CD14-positive monocyte (primary cell): Measurements from ENCODE around the gene SFTPD. TPM values are rescaled to one million over a fixed set of nuclear protein-coding genes. Genes with fewer than 3 reads are reported as not detected.
A peak's percentile ranks its signal among the peaks of the same experiment; 100 is the strongest.

Experiments used
- DNase-seq, 3 donors: peaks; one replicate each; pipeline ENCODE4 v3.0.0-alpha.2; 2011 to 2022
- H2AFZ ChIP-seq: 2 replicates; pipeline ENCODE4 v1.6.0; 2012; ENCODE audit warnings: mild to moderate bottlenecking, low read depth, low read length, inconsistent platforms; ENCODE audit not compliant: insufficient read depth, poor library complexity, severe bottlenecking
- H3K27ac ChIP-seq, 2 donors: 1 replicate in 1 of 2; 2 replicates in 1 of 2; pipeline ENCODE4 v1.5.1; 2012 to 2013; ENCODE audit warnings: low read length in 2 of 2, control low read depth in 1 of 2, inconsistent platforms in 1 of 2, low read depth in 1 of 2, mild to moderate bottlenecking in 1 of 2
- H3K27me3 ChIP-seq, 2 donors: one replicate each; pipeline versions ENCODE4 v1.6.0 to v1.6.1; 2011 to 2013; ENCODE audit warnings: low read length in 2 of 2; ENCODE audit not compliant: control insufficient read depth in 2 of 2, insufficient read depth in 2 of 2
- H3K36me3 ChIP-seq, 2 donors: replicated peaks in 1 of 2; 1 replicate in 1 of 2; 2 replicates in 1 of 2; pipeline versions ENCODE4 v1.5.1 to v1.6.1; 2012 to 2013; ENCODE audit warnings: low read length in 2 of 2, control low read depth in 1 of 2, inconsistent platforms in 1 of 2, mild to moderate bottlenecking in 1 of 2; ENCODE audit not compliant: insufficient read depth in 2 of 2, control insufficient read depth in 1 of 2
- H3K4me1 ChIP-seq, 2 donors: 1 replicate in 1 of 2; 2 replicates in 1 of 2; pipeline versions ENCODE4 v1.5.1 to v1.6.1; 2012 to 2013; ENCODE audit warnings: low read length in 2 of 2, control low read depth in 1 of 2, inconsistent platforms in 1 of 2, mild to moderate bottlenecking in 1 of 2, moderate library complexity in 1 of 2; ENCODE audit not compliant: insufficient read depth in 2 of 2, control insufficient read depth in 1 of 2
- H3K4me2 ChIP-seq: replicated peaks from 2 replicates; pipeline ENCODE3; 2012; ENCODE audit warnings: low read length, moderate library complexity, mild to moderate bottlenecking; ENCODE audit not compliant: poor library complexity, severe bottlenecking; ENCODE audit errors: extremely low read depth
- H3K4me3 ChIP-seq, 3 experiments: fragments of 200-600 bp in 1 of 3; sonication (generic) in 1 of 3; replicated peaks in 1 of 3; 1 replicate in 2 of 3; 2 replicates in 1 of 3; pipeline ENCODE4 v1.5.1; 2011 to 2013; ENCODE audit warnings: low read length in 3 of 3, mild to moderate bottlenecking in 3 of 3, control low read depth in 2 of 3, low read depth in 2 of 3, inconsistent platforms in 1 of 3, moderate library complexity in 1 of 3
- H3K79me2 ChIP-seq: 2 replicates; pipeline ENCODE4 v1.6.0; 2012; ENCODE audit warnings: mild to moderate bottlenecking, control low read depth, inconsistent platforms, low read length, moderate library complexity; ENCODE audit not compliant: insufficient read depth
- H3K9ac ChIP-seq: 2 replicates; pipeline ENCODE4 v1.6.0; 2017; ENCODE audit warnings: low read length, mild to moderate bottlenecking; ENCODE audit not compliant: insufficient read depth, poor library complexity, severe bottlenecking
- H3K9me3 ChIP-seq, 2 donors: replicated peaks in 1 of 2; 1 replicate in 1 of 2; 2 replicates in 1 of 2; pipeline versions ENCODE4 v1.5.1 to v1.6.1; 2012 to 2013; ENCODE audit warnings: low read length in 2 of 2, control low read depth in 1 of 2; ENCODE audit not compliant: control insufficient read depth in 1 of 2, insufficient read depth in 1 of 2
- H4K20me1 ChIP-seq: 2 replicates; pipeline ENCODE4 v1.6.0; 2012; ENCODE audit warnings: mild to moderate bottlenecking, low read length, control low read depth, moderate library complexity; ENCODE audit not compliant: insufficient read depth
- H3K27ac Mint-ChIP-seq, 7 donors: one replicate each; pipeline ENCODE4 v1.8.0; 2020; ENCODE audit warnings: mild to moderate bottlenecking in 7 of 7, mixed read lengths in 7 of 7, moderate library complexity in 6 of 7, inconsistent platforms in 2 of 7
- H3K27me3 Mint-ChIP-seq, 3 donors: one replicate each; pipeline ENCODE4 v1.8.0; 2021 to 2022; ENCODE audit warnings: low read depth in 3 of 3, mild to moderate bottlenecking in 3 of 3, mixed read lengths in 3 of 3, moderate library complexity in 3 of 3, inconsistent platforms in 1 of 3
- H3K36me3 Mint-ChIP-seq, 2 donors: one replicate each; pipeline ENCODE4 v1.8.0; 2020; ENCODE audit warnings: mixed read lengths in 2 of 2, inconsistent platforms in 1 of 2, mild to moderate bottlenecking in 1 of 2
- H3K4me1 Mint-ChIP-seq: one replicate; pipeline ENCODE4 v1.8.0; 2020; ENCODE audit warnings: mild to moderate bottlenecking, mixed read lengths
- H3K4me3 Mint-ChIP-seq, 2 donors: one replicate each; pipeline ENCODE4 v1.8.0; 2020; ENCODE audit warnings: mild to moderate bottlenecking in 2 of 2, mixed read lengths in 2 of 2, moderate library complexity in 1 of 2
- H3K9me3 Mint-ChIP-seq, 7 donors: one replicate each; pipeline ENCODE4 v1.8.0; 2020 to 2022; ENCODE audit warnings: mixed read lengths in 7 of 7, mild to moderate bottlenecking in 6 of 7, moderate library complexity in 6 of 7, inconsistent platforms in 2 of 7
- WGBS: methylation state at CpG from one replicate; pipeline ENCODE4 v1.1.5; 2013; ENCODE audit warnings: missing lambda C conversion rate; ENCODE audit not compliant: insufficient coverage; 5-methylcytosine and 5-hydroxymethylcytosine counted together
- intact Hi-C, 2 donors: fragments of 100-400 bp; cut with micrococcal nuclease; formaldehyde crosslinking; loops; one replicate each; pipeline versions ENCODE4 v1.15.0 to v1.15.1; 2023
- polyA plus RNA-seq, 3 donors: library from polyadenylated mRNA; depleted of rRNA in 1 of 3; unstranded in 2 of 3; stranded (reverse) in 1 of 3; fragments of 300-500 nt in 2 of 3; fragments of >200 nt in 1 of 3; fragmentation: Illumina TruSeq in 2 of 3; gene quantifications; 1 replicate in 2 of 3; 2 replicates in 1 of 3; pipeline ENCODE4 v1.2.3, GENCODE V29; 2012 to 2021
- TF ChIP-seq, protein P1 (sequence below): fragments of 200-600 bp; IDR thresholded peaks from one replicate; pipeline ENCODE4 v1.8.0; 2022; ENCODE audit warnings: antibody characterized with exemption, mild to moderate bottlenecking

SFTPD gene
- polyA plus RNA-seq, 3 donors: 0.84 to 1.4 (median 1.2) TPM

DNA sequence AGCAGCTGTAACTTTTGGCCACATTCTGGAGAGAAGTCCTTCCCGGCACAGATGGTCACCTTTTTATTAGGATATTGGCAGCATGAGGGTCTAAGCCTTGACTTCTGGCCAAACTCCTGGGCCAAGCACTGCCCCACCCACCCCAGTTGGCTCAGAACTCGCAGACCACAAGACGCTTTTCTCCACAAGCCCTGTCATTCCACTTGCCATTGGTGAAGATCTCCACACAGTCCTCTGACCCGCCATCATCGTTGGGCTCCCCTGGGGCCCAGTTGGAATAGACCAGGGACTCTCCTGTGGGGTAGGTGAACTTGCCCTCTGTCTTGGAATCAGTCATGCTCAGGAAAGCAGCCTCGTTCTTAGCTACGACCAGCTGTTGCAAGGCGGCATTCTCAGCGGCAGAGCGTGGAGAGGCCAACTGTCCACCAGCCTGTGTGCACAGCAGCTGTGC is 11.2 kb downstream of the SFTPD start:
- no peaks in the 10 kb centered on the region for H3K27me3 ChIP-seq
- H3K27ac ChIP-seq: peak overlapping the region in 1 of 2 donors; percentile 72
- H3K4me2 ChIP-seq: no peak overlapping the region
- Mint-ChIP-seq H3K4me1 (peaks cover 63% of the 10 kb centered on the region), H3K36me3 (peaks cover 0 to 6% of the 10 kb centered on the region in 2 donors), H3K27ac (peak overlapping the region; percentile 11 to 98 (median 85)), H3K4me3 (peak overlapping the region in 1 of 2 donors; percentile 42), H3K9me3 (peaks cover 0 to 4% (median 0%) of the 10 kb centered on the region in 7 donors), H3K27me3 (peaks cover 0 to 4% (median 4%) of the 10 kb centered on the region in 3 donors)
- WGBS: 95% methylated on average over 6 of the region's 10 CpGs
- peaks cover 58 to 65% of the 10 kb centered on the region in 2 donors for H3K4me1 ChIP-seq
- no peak for DNase-seq
- no peaks in the 10 kb centered on the region for H3K9me3 ChIP-seq
- H3K4me3 ChIP-seq: no peak overlapping the region
- TF ChIP-seq, protein P1, sequence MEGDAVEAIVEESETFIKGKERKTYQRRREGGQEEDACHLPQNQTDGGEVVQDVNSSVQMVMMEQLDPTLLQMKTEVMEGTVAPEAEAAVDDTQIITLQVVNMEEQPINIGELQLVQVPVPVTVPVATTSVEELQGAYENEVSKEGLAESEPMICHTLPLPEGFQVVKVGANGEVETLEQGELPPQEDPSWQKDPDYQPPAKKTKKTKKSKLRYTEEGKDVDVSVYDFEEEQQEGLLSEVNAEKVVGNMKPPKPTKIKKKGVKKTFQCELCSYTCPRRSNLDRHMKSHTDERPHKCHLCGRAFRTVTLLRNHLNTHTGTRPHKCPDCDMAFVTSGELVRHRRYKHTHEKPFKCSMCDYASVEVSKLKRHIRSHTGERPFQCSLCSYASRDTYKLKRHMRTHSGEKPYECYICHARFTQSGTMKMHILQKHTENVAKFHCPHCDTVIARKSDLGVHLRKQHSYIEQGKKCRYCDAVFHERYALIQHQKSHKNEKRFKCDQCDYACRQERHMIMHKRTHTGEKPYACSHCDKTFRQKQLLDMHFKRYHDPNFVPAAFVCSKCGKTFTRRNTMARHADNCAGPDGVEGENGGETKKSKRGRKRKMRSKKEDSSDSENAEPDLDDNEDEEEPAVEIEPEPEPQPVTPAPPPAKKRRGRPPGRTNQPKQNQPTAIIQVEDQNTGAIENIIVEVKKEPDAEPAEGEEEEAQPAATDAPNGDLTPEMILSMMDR: no peak
- H2AFZ ChIP-seq: peak overlapping the region; percentile 2
- no peaks in the 10 kb centered on the region for H3K79me2 ChIP-seq
- no peak overlapping the region for H3K9ac ChIP-seq
- H3K36me3 ChIP-seq: no peaks in the 10 kb centered on the region
- intact Hi-C loops: no loop called here
- no peaks in the 10 kb centered on the region for H4K20me1 ChIP-seq

DNA sequence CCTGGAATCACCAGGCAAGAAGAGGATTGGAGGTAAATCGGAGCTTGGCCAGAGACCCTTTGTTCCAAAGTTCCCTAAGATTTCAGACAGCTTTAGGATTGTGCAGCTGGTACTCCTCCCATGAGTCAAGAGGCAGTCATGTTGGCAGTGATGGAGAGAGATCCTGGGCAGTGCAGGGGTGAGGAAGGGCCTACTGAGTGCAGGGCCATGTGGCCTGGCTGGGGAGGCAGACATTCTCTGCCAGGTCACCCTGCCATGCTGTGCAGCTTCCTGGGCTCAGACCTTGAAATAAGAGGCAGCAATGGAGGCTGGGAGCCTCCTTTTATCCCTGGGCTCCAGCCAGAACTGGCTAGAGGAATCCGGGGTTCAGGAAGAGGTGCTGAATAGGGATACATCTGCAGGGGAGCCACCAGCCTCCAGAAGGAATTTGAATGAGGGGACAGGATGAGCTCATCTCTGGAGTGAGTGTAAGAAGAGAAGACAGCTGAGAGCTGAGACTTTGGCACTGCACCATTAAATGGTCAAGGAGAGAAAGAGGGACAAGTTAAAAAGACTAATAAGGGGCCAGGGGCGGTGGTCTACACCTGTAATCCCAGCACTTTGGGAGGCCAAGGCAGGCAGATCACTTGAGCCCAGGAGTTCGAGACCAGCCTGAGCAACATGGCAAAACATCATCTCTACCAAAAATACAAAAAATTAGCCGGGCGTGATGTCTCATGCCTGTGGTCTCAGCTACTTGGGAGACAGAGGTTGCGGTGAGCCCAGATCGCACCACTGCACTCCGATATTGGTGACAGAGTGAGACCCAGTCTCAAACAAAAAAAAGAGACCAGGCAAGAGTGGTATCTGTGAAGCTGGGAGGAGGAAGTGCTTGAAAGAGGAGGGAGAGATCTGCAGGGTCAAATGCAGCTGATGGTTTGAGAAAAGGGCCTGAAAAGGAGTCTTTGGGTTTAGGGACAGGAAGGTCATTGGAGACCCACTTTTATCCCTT is 12.0 kb downstream of the SFTPD start:
- Histone ChIP-seq H3K4me3 (no peak overlapping the region), H3K9me3 (no peaks in the 10 kb centered on the region), H3K79me2 (no peaks in the 10 kb centered on the region), H3K27me3 (no peaks in the 10 kb centered on the region), H4K20me1 (no peaks in the 10 kb centered on the region), H3K4me1 (peaks cover 50 to 57% of the 10 kb centered on the region in 2 donors), H3K36me3 (no peaks in the 10 kb centered on the region), H2AFZ (peak overlapping the region; percentile 2), H3K9ac (no peak overlapping the region), H3K4me2 (no peak overlapping the region), H3K27ac (no peak overlapping the region)
- intact Hi-C loops: no loop called here
- TF ChIP-seq, protein P1: no peak
- WGBS: 58% methylated on average over 4 of the region's 9 CpGs
- Mint-ChIP-seq H3K4me3 (peak overlapping the region in 1 of 2 donors; percentile 42), H3K27ac (peak overlapping the region; percentile 20 to 70 (median 50)), H3K9me3 (peaks cover 0 to 4% (median 0%) of the 10 kb centered on the region in 7 donors), H3K4me1 (peaks cover 56% of the 10 kb centered on the region), H3K27me3 (peaks cover 0 to 8% (median 7%) of the 10 kb centered on the region in 3 donors), H3K36me3 (peaks cover 0 to 6% of the 10 kb centered on the region in 2 donors)
- DNase-seq: no peak
